HS-5 (cell line): ENCODE measurements around the gene SIRT2.

ENCODE experiments used
- DNase-seq: peaks from one replicate; pipeline ENCODE4 v3.0.0-alpha.2; 2012; ENCODE audit warnings: low read depth

SIRT2 gene

GRCh38 chr19:38920602-38921419, 21.4 kb upstream of the SIRT2 start:
- no peak for DNase-seq

DNA sequence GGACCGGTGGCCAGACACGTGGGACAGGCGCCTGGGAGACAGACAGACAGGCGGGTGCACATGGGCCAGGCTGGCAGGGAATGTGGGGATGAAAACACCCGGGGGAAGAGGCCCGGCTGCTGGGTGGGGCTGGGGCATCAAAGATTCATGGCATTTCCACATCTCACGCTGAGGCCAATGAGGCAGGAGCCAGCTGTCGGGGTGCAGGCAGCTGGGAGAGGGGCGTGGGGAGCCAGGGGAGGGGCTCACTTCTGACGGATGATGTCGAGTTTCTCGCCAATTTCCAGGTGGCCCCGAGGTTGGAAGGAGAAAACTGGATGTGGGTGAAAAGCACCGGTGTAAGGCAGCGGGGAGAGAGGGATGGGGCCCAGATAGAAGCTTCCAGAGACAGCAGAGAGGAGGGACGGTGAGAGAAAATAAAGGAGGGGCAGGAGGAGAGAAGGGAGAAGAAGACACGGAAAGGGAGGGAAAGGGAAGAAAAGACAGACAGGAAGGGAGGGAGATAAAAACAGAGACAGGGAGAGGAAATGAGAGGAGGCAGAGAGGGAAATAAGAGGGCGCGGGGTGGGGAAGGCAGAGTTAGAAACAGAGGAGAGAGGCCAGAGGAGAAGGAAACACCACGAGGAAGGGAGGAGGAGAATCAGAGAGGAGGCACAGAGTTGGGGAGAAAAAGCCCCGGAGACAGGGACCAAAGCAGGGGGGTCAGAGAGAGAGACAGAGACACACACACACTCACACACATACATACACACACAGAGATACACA, 20.6 kb upstream of the SIRT2 start:
- no peak for DNase-seq

- DNase-seq: no peak
Observed at GRCh38 chr19:38918526-38918925, 19.1 kb upstream of the SIRT2 start.

- no peak for DNase-seq
Observed at GRCh38 chr19:38917921-38918491, 18.6 kb upstream of the SIRT2 start.

GRCh38 chr19:38917516-38917915, 18.1 kb upstream of the SIRT2 start:
- no peak for DNase-seq

DNA sequence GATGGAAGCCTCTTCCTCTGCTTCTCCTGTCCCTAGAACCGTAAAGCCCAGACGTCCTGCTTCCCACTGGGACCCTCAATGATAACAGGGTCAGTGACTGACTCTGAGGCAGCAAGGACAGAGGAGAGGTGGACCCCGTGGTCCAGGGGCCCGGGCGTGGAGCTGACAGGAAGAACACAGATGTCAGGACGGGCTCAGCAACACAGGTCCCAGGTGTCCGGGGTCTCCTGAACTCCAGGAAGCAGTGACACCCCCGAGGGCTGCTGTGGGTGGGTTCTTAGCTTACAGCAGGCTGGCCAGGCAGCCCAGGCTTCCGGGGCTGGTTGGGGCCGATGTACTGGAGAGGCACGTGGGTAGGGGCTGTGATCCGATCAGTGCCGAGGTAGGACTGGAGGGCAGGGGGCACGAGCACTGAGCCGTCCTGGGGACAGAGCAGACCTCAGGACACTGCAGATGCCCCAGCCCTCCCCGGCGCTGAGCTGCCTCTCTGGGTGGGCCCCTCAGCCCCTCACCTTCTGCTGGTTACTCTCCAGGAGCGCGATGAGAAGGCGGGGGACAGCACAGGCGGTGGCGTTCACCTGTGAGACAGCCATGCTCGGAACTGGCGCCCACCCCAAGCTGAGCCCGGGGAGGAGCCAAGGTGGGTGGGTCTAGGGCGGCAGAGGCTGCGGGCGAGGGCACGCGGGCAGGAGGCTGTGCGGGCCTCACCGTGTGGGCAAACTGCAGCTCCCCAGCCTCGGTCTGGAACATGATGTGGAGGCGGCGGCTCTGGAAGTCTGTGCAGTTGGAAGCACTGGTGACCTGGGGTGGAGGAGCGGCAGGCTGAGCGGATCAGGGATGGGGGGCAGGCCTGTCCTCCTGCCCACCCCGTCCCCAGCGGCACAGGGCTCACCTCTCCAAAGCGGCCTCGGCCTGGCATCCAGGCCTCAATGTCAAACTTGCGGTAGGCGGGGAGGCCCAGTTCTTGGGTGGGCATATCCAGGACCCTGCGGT, 16.2 kb upstream of the SIRT2 start:
- DNase-seq: no peak

DNA sequence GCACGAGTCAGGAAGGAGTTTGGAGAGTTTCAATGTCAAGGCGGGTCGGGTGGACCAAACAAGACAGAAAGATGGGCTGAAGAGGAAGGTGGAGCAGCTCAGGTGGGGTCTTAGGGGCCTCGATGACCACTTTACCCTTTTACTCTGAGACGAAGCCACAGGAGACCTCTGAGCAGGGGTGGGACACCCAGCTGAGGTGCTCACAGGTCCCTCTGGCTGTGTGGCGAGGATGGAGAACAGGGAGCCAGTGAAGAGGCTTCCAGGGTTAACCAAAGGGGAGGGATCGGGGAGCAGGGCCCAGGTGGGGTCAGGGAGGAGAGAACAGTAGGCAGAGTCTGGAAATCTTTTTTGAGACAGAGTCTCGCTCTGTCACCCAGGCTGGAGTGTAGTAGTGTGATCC, 14.5 kb upstream of the SIRT2 start:
- no peak for DNase-seq

- DNase-seq: no peak
Observed at GRCh38 chr19:38912600-38913514, 13.4 kb upstream of the SIRT2 start.

DNA sequence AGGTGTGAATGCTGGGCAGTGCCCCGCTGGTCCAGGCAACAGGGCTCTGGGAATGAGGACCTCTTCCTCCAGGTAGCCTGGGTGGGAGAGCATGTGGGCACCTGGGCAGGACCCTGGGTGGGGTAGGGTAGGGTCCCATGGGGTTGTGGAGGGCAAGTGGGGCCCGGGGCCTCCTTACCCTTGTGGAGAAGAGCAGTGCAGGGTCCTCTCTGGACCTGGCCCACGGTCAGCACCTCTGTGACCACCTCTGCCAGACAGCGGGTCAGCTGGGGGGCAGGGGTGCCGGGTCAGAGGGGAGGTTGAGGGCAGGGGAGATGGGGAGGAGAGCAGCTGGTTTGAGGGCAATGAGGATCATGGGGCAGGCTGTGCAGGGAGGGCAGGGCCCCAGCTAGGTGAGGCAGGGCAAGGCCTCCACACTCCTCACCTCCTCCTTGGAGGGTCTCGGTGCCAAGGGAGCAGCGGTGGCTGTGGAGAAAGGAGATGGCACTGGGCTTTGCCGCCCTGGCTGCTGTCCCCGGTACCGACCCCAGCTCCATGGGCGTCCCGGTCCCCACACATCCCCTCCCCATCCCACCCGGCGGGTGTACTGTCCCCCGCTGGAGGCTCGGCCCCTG, 12.1 kb upstream of the SIRT2 start:
- DNase-seq: no peak

- DNase-seq: no peak
Observed at GRCh38 chr19:38910488-38910887, 11.1 kb upstream of the SIRT2 start.

DNA sequence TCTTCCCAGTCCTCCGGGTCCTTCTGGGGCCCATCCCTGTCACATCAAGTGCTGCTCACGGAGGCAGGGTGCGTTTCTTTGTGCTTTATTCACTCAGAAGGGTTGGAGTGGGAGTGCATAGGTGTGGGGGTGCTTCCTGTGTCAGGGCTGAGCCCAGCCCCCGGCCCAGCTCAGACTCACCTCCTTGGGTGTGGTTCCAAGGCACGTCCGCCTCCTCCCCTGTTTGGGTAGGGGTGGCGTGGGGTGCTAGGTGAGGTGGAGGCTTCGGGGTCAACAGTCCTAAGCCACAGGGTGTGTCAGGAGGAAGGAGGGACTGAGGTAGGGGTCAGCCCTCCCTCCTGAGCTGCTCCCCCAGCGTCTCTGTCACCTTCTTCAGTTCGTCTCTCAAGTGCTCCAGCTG, 9.5 kb upstream of the SIRT2 start:
- no peak for DNase-seq

- DNase-seq: no peak
Observed at GRCh38 chr19:38907670-38908069, 8.3 kb upstream of the SIRT2 start.

DNA sequence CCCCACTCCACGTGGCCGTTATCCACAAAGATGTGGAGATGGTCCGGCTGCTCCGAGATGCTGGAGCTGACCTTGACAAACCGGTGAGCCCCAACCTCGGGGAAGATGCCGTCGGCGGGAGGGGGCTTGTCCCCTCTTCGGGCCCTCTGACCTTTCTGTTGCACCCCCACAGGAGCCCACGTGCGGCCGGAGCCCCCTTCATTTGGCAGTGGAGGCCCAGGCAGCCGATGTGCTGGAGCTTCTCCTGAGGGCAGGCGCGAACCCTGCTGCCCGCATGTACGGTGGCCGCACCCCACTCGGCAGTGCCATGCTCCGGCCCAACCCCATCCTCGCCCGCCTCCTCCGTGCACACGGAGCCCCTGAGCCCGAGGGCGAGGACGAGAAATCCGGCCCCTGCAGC, 7.8 kb upstream of the SIRT2 start:
- no peak for DNase-seq

DNA sequence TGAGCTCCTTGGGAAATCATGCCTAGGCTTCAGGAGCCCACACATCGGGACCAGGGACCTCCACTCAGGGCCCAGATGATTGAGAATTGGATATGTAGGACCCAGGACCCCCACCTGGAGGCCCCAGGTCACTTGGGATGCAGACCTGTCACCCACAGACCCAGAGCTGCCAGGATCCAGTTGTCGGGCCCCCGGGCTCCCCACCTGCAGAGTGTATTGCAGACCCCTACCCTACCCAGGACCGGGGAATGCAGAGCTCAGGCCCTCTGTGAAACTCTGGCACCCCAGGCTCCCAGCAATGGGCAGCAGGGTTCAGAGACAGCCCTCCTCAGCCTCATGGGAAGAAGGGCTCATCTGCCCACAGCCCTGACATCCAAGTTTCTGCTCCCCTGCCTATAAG, 6.2 kb upstream of the SIRT2 start:
- DNase-seq: no peak

DNA sequence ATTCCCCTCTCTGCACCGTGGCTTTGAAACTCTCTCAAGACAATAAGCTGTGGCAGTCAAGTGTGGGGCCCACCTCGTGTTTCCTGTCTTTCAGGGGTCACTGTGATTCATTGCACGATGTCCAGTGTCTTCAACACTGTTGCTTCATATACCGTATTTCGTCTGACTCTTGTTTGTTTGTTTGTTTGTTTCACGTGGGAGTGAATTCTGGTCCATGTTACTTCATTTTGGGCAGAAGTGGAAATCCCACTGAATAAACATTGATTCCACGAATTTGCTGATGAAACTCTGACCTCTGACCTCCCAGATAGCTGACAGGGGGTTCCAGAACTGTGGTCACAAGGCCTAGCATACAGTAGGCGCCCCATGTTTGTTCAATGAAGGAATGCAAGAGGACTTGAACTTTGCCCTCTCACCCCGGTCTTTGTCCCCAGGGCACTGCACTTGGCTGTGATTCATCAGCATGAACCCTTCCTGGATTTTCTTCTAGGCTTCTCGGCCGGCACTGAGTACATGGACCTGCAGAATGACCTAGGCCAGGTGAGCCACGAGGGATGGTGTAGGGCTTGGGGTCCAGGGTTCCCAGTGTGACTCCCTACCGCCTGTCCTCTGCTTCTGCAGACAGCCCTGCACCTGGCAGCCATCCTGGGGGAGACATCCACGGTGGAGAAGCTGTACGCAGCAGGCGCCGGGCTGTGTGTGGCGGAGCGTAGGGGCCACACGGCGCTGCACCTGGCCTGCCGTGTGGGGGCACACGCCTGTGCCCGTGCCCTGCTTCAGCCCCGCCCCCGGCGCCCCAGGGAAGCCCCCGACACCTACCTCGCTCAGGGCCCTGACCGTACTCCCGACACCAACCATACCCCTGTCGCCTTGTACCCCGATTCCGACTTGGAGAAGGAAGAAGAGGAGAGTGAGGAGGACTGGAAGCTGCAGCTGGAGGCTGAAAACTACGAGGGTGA, 5.4 kb upstream of the SIRT2 start:
- DNase-seq: no peak

GRCh38 chr19:38901683-38902082, 2.3 kb upstream of the SIRT2 start:
- no peak for DNase-seq

- DNase-seq: no peak
Observed at GRCh38 chr19:38900743-38901190, 1.3 kb upstream of the SIRT2 start.

- DNase-seq: no peak
Observed at GRCh38 chr19:38900202-38900629, 798 bp upstream of the SIRT2 start.
